Measurements from ENCODE around the gene CEP112. TPM values are rescaled to one million over a fixed set of nuclear protein-coding genes. Genes with fewer than 3 reads are reported as not detected.

Gene CEP112
- total and polyA plus RNA-seq, 2 experiments from 2014 or later = 4.0 to 4.3 TPM

GRCh38 chr17:65618516-65618915 is 573.4 kb downstream of the CEP112 start:
- no peaks in the 10 kb centered on the region for H4K20me1 ChIP-seq (replicated peaks; ENCODE audit: insufficient read depth)
- ATAC-seq (no peak), DNase-seq (ENCODE audit: low spot score) (no peak)
- no peak overlapping the region for H3K4me3 ChIP-seq
- TF ChIP-seq ETS1 (IDR thresholded peaks at IDR 0.05) (no peak), ZNF331 (CRISPR knock-in tag; IDR thresholded peaks at IDR 0.05; ENCODE audit: low read depth) (no peak), STAT1 (IDR thresholded peaks at IDR 0.05; ENCODE audit: unreplicated experiment) (no peak), NANOG (IDR thresholded peaks at IDR 0.05; ENCODE audit: borderline replicate concordance) (no peak), EZH2phosphoT487 (IDR thresholded peaks at IDR 0.05; ENCODE audit: unreplicated experiment) (no peak), REST (IDR thresholded peaks at IDR 0.05; ENCODE audit: unreplicated experiment) (no peak), CREB1 (CRISPR knock-in tag; IDR thresholded peaks at IDR 0.05; ENCODE audit: low read depth) (no peak)
- H3K4me2 ChIP-seq = no peak overlapping the region
- H3K36me3 ChIP-seq (ENCODE audit: insufficient read depth) = no peaks in the 10 kb centered on the region
- no peak overlapping the region for H2AFZ ChIP-seq
- H3F3A ChIP-seq (replicated peaks; ENCODE audit: low read depth) = no peaks in the 10 kb centered on the region
- H3K27me3 Mint-ChIP-seq (ENCODE audit: insufficient read depth, low read depth, poor library complexity) = peaks cover 3% of the 10 kb centered on the region
- no peaks in the 10 kb centered on the region for H3K9me2 ChIP-seq (ENCODE audit: insufficient read depth)
- no peak overlapping the region for H3K27ac ChIP-seq (ENCODE audit: low read depth)
- H3K79me2 ChIP-seq (replicated peaks; ENCODE audit: insufficient read depth) = no peaks in the 10 kb centered on the region
- H3K4me1 Mint-ChIP-seq = no peaks in the 10 kb centered on the region
- no peaks in the 10 kb centered on the region; the same call in 2 of the 3 replicates for H3K9me3 Mint-ChIP-seq
- no peaks in the 10 kb centered on the region for H3K4me1 ChIP-seq (ENCODE audit: insufficient read depth)
- H3K27ac Mint-ChIP-seq = no peak overlapping the region
- no peaks in the 10 kb centered on the region for H3K27me3 ChIP-seq (ENCODE audit: insufficient read depth)
- H3K4me3 Mint-ChIP-seq = no peak overlapping the region
- H3K36me3 Mint-ChIP-seq (ENCODE audit: low read depth) = no peaks in the 10 kb centered on the region

GRCh38 chr17:65617496-65617895 is 574.4 kb downstream of the CEP112 start:
- Mint-ChIP-seq H3K4me3 (no peak overlapping the region), H3K36me3 (ENCODE audit: low read depth) (no peaks in the 10 kb centered on the region), H3K4me1 (no peaks in the 10 kb centered on the region), H3K27ac (no peak overlapping the region), H3K9me3 (no peaks in the 10 kb centered on the region), H3K27me3 (ENCODE audit: insufficient read depth, low read depth, poor library complexity) (peaks cover 4% of the 10 kb centered on the region)
- ATAC-seq (no peak), DNase-seq (ENCODE audit: low spot score) (no peak)
- no peak overlapping the region for H3K27ac ChIP-seq (ENCODE audit: low read depth)
- no peaks in the 10 kb centered on the region for H3K9me2 ChIP-seq (ENCODE audit: insufficient read depth)
- no peaks in the 10 kb centered on the region for H3F3A ChIP-seq (replicated peaks; ENCODE audit: low read depth)
- no peaks in the 10 kb centered on the region for H3K36me3 ChIP-seq (ENCODE audit: insufficient read depth)
- H3K79me2 ChIP-seq (replicated peaks; ENCODE audit: insufficient read depth) = no peaks in the 10 kb centered on the region
- no peaks in the 10 kb centered on the region for H3K27me3 ChIP-seq (ENCODE audit: insufficient read depth)
- no peaks in the 10 kb centered on the region for H4K20me1 ChIP-seq (replicated peaks; ENCODE audit: insufficient read depth)
- H2AFZ ChIP-seq = no peak overlapping the region
- H3K4me1 ChIP-seq (ENCODE audit: insufficient read depth) = no peaks in the 10 kb centered on the region
- H3K4me3 ChIP-seq = no peak overlapping the region
- no peak overlapping the region for H3K4me2 ChIP-seq
- TF ChIP-seq REST (IDR thresholded peaks at IDR 0.05; ENCODE audit: unreplicated experiment) (no peak), ZNF462 (CRISPR knock-in tag; IDR thresholded peaks at IDR 0.05) (no peak)
